ENCODE data around the gene ZNF780B.

GRCh38 chr19:40070058-40070457 lies 14.0 kb upstream of the ZNF780B start:
- TF ChIP-seq, protein P1, sequence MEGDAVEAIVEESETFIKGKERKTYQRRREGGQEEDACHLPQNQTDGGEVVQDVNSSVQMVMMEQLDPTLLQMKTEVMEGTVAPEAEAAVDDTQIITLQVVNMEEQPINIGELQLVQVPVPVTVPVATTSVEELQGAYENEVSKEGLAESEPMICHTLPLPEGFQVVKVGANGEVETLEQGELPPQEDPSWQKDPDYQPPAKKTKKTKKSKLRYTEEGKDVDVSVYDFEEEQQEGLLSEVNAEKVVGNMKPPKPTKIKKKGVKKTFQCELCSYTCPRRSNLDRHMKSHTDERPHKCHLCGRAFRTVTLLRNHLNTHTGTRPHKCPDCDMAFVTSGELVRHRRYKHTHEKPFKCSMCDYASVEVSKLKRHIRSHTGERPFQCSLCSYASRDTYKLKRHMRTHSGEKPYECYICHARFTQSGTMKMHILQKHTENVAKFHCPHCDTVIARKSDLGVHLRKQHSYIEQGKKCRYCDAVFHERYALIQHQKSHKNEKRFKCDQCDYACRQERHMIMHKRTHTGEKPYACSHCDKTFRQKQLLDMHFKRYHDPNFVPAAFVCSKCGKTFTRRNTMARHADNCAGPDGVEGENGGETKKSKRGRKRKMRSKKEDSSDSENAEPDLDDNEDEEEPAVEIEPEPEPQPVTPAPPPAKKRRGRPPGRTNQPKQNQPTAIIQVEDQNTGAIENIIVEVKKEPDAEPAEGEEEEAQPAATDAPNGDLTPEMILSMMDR (IDR thresholded peaks at IDR 0.05), result no peak
- TF ChIP-seq POLR2A (IDR thresholded peaks at IDR 0.05), result no peak

Data from heart left ventricle (tissue), 13 donors.